OCI-LY3 (cell line): ENCODE measurements around the gene OBSCN.

Experiments
- H2AFZ ChIP-seq: fragments of 200-600, 300-600 bp; shearing (Covaris generic); 2 replicates; pipeline ENCODE4 v1.6.0; 2014; ENCODE audit warnings: antibody characterized with exemption, low read depth, low read length
- H3K27ac ChIP-seq: fragments of 200-600, 300-600 bp; sonication (generic); 2 replicates; pipeline ENCODE4 v1.5.1; 2014; ENCODE audit warnings: mild to moderate bottlenecking, low read length, moderate library complexity, mixed read lengths
- H3K27me3 ChIP-seq: fragments of 200-600, 300-600 bp; sonication (generic); 2 replicates; pipeline ENCODE4 v1.6.1; 2014; ENCODE audit warnings: low read depth, low read length, mixed read lengths
- H3K36me3 ChIP-seq: fragments of 200-600, 300-600 bp; sonication (generic); replicated peaks from 2 replicates; pipeline ENCODE3; 2014; ENCODE audit warnings: low read depth, low read length, mixed read lengths
- H3K4me1 ChIP-seq: fragments of 300-600, 200-600 bp; sonication (generic); 2 replicates; pipeline ENCODE4 v1.6.1; 2014; ENCODE audit warnings: low read length, mixed read lengths
- H3K4me2 ChIP-seq: fragments of 200-600, 300-600 bp; sonication (generic); 2 replicates; pipeline ENCODE4 v1.6.1; 2014; ENCODE audit warnings: low read length, mixed read lengths
- H3K4me3 ChIP-seq: fragments of 300-600, 200-600 bp; sonication (generic); 2 replicates; pipeline ENCODE4 v1.5.1; 2014; ENCODE audit warnings: antibody characterized with exemption, mild to moderate bottlenecking, low read length, moderate library complexity
- H3K79me2 ChIP-seq: fragments of 300-600, 200-600 bp; shearing (Covaris generic); 2 replicates; pipeline ENCODE4 v1.6.1; 2014; ENCODE audit warnings: mild to moderate bottlenecking, low read length, mixed read lengths
- H3K9ac ChIP-seq: fragments of 300-600, 200-600 bp; shearing (Covaris generic); 2 replicates; pipeline ENCODE4 v1.6.0; 2014; ENCODE audit warnings: mild to moderate bottlenecking, low read length, moderate library complexity
- H3K9me3 ChIP-seq: fragments of 200-600, 300-600 bp; shearing (Covaris generic); 2 replicates; pipeline ENCODE4 v1.6.1; 2014; ENCODE audit warnings: low read length, mixed read lengths; ENCODE audit not compliant: insufficient read depth
- H4K20me1 ChIP-seq: fragments of 200-600, 300-600 bp; sonication (generic); 2 replicates; pipeline ENCODE4 v1.6.1; 2016; ENCODE audit warnings: low read length, mixed read lengths; ENCODE audit not compliant: insufficient read depth
- CTCF ChIP-seq: fragments of 200-600, 300-600 bp; sonication (generic); IDR thresholded peaks from 2 replicates; pipeline ENCODE4 v1.5.1; 2014; ENCODE audit warnings: antibody characterized with exemption, low read length, low read depth
- EZH2phosphoT487 ChIP-seq: fragments of 200-600 bp; shearing (Covaris generic); IDR thresholded peaks from 2 replicates; pipeline ENCODE4 v1.6.1; 2018; ENCODE audit warnings: antibody characterized with exemption, mixed run types, low read depth

The OBSCN gene

GRCh38 chr1:228424685-228425660 lies 217.1 kb downstream of the OBSCN start:
- Histone ChIP-seq H4K20me1 (no peaks in the 10 kb centered on the region), H3K79me2 (no peaks in the 10 kb centered on the region), H3K9me3 (no peaks in the 10 kb centered on the region), H3K9ac (no peak overlapping the region), H3K36me3 (no peaks in the 10 kb centered on the region), H3K4me2 (no peak overlapping the region), H3K27me3 (peaks cover 23% of the 10 kb centered on the region), H3K4me1 (no peaks in the 10 kb centered on the region), H3K4me3 (no peak overlapping the region), H3K27ac (no peak overlapping the region), H2AFZ (no peak overlapping the region)
- TF ChIP-seq EZH2phosphoT487 (no peak), CTCF (no peak)

GRCh38 chr1:228426518-228427175 lies 218.8 kb downstream of the OBSCN start:
- H3K9me3 ChIP-seq = no peaks in the 10 kb centered on the region
- no peak overlapping the region for H3K9ac ChIP-seq
- no peak overlapping the region for H2AFZ ChIP-seq
- H3K27ac ChIP-seq = no peak overlapping the region
- no peaks in the 10 kb centered on the region for H3K4me1 ChIP-seq
- H3K36me3 ChIP-seq = no peaks in the 10 kb centered on the region
- no peaks in the 10 kb centered on the region for H3K79me2 ChIP-seq
- no peak overlapping the region for H3K4me2 ChIP-seq
- TF ChIP-seq CTCF (no peak), EZH2phosphoT487 (no peak)
- H3K27me3 ChIP-seq = peaks cover 22% of the 10 kb centered on the region
- H3K4me3 ChIP-seq = no peak overlapping the region
- no peaks in the 10 kb centered on the region for H4K20me1 ChIP-seq

GRCh38 chr1:228428412-228428811 lies 220.6 kb downstream of the OBSCN start:
- no peaks in the 10 kb centered on the region for H3K79me2 ChIP-seq
- TF ChIP-seq CTCF (no peak), EZH2phosphoT487 (no peak)
- no peak overlapping the region for H3K4me3 ChIP-seq
- H3K27me3 ChIP-seq = peaks cover 19% of the 10 kb centered on the region
- no peaks in the 10 kb centered on the region for H3K9me3 ChIP-seq
- H3K9ac ChIP-seq = no peak overlapping the region
- no peaks in the 10 kb centered on the region for H3K36me3 ChIP-seq
- no peaks in the 10 kb centered on the region for H3K4me1 ChIP-seq
- H3K27ac ChIP-seq = no peak overlapping the region
- H3K4me2 ChIP-seq = no peak overlapping the region
- H2AFZ ChIP-seq = no peak overlapping the region
- no peaks in the 10 kb centered on the region for H4K20me1 ChIP-seq
